SH-SY5Y (cell line): Measurements from ENCODE around the gene PIRT.

Source experiments
- GATA2 ChIP-seq: IDR thresholded peaks from 2 replicates; pipeline ENCODE4 v1.6.1; 2011; ENCODE audit warnings: mild to moderate bottlenecking, low read depth, low read length
- GATA3 ChIP-seq: IDR thresholded peaks from 2 replicates; pipeline ENCODE4 v1.6.1; 2011; ENCODE audit warnings: low read depth, mild to moderate bottlenecking, low read length, moderate library complexity

PIRT gene

GRCh38 chr17:10777890-10778289 is 60.0 kb downstream of the PIRT start:
- no peak for TF ChIP-seq GATA2
- no peak for TF ChIP-seq GATA3

GRCh38 chr17:10777131-10777807 is 60.6 kb downstream of the PIRT start:
- TF ChIP-seq GATA3, result no peak
- TF ChIP-seq GATA2, result no peak

- no peak for TF ChIP-seq GATA2
- no peak for TF ChIP-seq GATA3
Observed at GRCh38 chr17:10776381-10776780, 61.5 kb downstream of the PIRT start.

- no peak for TF ChIP-seq GATA2
- no peak for TF ChIP-seq GATA3
Observed at GRCh38 chr17:10775740-10776356, 62.0 kb downstream of the PIRT start.

- no peak for TF ChIP-seq GATA2
- no peak for TF ChIP-seq GATA3
Observed at GRCh38 chr17:10775058-10775457, 62.8 kb downstream of the PIRT start.

GRCh38 chr17:10773391-10773790 is 64.5 kb downstream of the PIRT start:
- TF ChIP-seq GATA3 (no peak), GATA2 (no peak)
